GM23338 (cell line): ENCODE data around the gene VEGFC. TPM values are rescaled to one million over a fixed set of nuclear protein-coding genes. Genes with fewer than 3 reads are reported as not detected.

ENCODE experiments used
- ATAC-seq: fragments of 200-7000 bp; cut with Tn5 transposase; 3 replicates; pipeline ENCODE4 v1.9.1; 2020
- DNase-seq: peaks from one replicate; pipeline ENCODE4 v3.0.0-alpha.2; 2015; ENCODE audit warnings: low spot score
- H2AFZ ChIP-seq: fragments of 200-600 bp; sonication (generic); 2 replicates; pipeline ENCODE4 v1.8.0; 2016; ENCODE audit warnings: antibody characterized with exemption, mild to moderate bottlenecking, moderate library complexity
- H3F3A ChIP-seq: fragments of 200-600 bp; sonication (generic); replicated peaks from 2 replicates; pipeline ENCODE4 v1.8.0; 2017; ENCODE audit warnings: antibody characterized with exemption, mixed run types, low read depth
- H3K27ac ChIP-seq: fragments of 200-600 bp; sonication (generic); 2 replicates; pipeline ENCODE4 v1.6.1; 2016; ENCODE audit warnings: low read depth
- H3K27me3 ChIP-seq: fragments of 200-600 bp; sonication (generic); 2 replicates; pipeline ENCODE4 v1.8.0; 2016; ENCODE audit warnings: mild to moderate bottlenecking, mixed run types, moderate library complexity; ENCODE audit not compliant: insufficient read depth
- H3K36me3 ChIP-seq: fragments of 200-600 bp; sonication (generic); 2 replicates; pipeline ENCODE4 v1.8.0; 2016; ENCODE audit warnings: mild to moderate bottlenecking; ENCODE audit not compliant: insufficient read depth
- H3K4me1 ChIP-seq: fragments of 200-600 bp; sonication (generic); 2 replicates; pipeline ENCODE4 v1.8.0; 2016; ENCODE audit warnings: mild to moderate bottlenecking, moderate library complexity; ENCODE audit not compliant: insufficient read depth
- H3K4me2 ChIP-seq: fragments of 200-600 bp; sonication (generic); 2 replicates; pipeline ENCODE4 v1.7.1; 2017; ENCODE audit warnings: mixed run types
- H3K4me3 ChIP-seq: fragments of 200-600 bp; sonication (generic); 2 replicates; pipeline ENCODE4 v1.6.1; 2016; ENCODE audit warnings: mixed run types
- H3K79me2 ChIP-seq: fragments of 200-600 bp; sonication (generic); replicated peaks from 2 replicates; pipeline ENCODE4 v1.8.0; 2017; ENCODE audit warnings: mild to moderate bottlenecking; ENCODE audit not compliant: insufficient read depth
- H3K9me2 ChIP-seq: fragments of 200-600 bp; sonication (generic); 2 replicates; pipeline ENCODE4 v1.8.0; 2017; ENCODE audit not compliant: insufficient read depth
- H4K20me1 ChIP-seq: fragments of 200-600 bp; sonication (generic); replicated peaks from 2 replicates; pipeline ENCODE4 v1.8.0; 2017; ENCODE audit warnings: mild to moderate bottlenecking; ENCODE audit not compliant: insufficient read depth
- H3K27ac Mint-ChIP-seq: 2 replicates; pipeline ENCODE4 v1.8.0; 2020; ENCODE audit warnings: inconsistent platforms, mild to moderate bottlenecking, moderate library complexity, mixed read lengths
- H3K27me3 Mint-ChIP-seq: 3 replicates; pipeline ENCODE4 v1.8.0; 2022; ENCODE audit warnings: low read depth, mild to moderate bottlenecking, moderate library complexity, mixed read lengths, inconsistent platforms; ENCODE audit not compliant: insufficient read depth, poor library complexity
- H3K36me3 Mint-ChIP-seq: 3 replicates; pipeline ENCODE4 v1.8.0; 2021; ENCODE audit warnings: low read depth, mild to moderate bottlenecking, inconsistent platforms, moderate library complexity, mixed read lengths
- H3K4me1 Mint-ChIP-seq: 3 replicates; pipeline ENCODE4 v1.8.0; 2020; ENCODE audit warnings: mild to moderate bottlenecking, inconsistent platforms, mixed read lengths
- H3K4me3 Mint-ChIP-seq: 3 replicates; pipeline ENCODE4 v1.8.0; 2021; ENCODE audit warnings: moderate library complexity, mild to moderate bottlenecking, inconsistent platforms, mixed read lengths
- H3K9me3 Mint-ChIP-seq: 3 replicates; pipeline ENCODE4 v1.8.0; 2020; ENCODE audit warnings: moderate library complexity, mild to moderate bottlenecking, inconsistent platforms, mixed read lengths
- CREB1 ChIP-seq: fragments of 250-450 bp; sonication (Bioruptor Pico); IDR thresholded peaks from 2 replicates; pipeline ENCODE4 v1.5.0; 2020; ENCODE audit warnings: low read depth, mild to moderate bottlenecking, moderate library complexity
- CTCF ChIP-seq, 2 experiments: fragments of 200-600 bp in 1 of 2; sonication (generic) in 1 of 2; conservative IDR thresholded peaks; 2 replicates each; pipeline versions ENCODE4 v1.5.1 to v1.6.1; 2016 to 2017; ENCODE audit warnings: antibody characterized with exemption in 2 of 2, low read depth in 2 of 2, mild to moderate bottlenecking in 2 of 2, moderate library complexity in 1 of 2
- EZH2 ChIP-seq: fragments of 200-600 bp; sonication (generic); IDR thresholded peaks from one replicate; pipeline ENCODE4 v1.8.0; 2017; ENCODE audit warnings: antibody characterized with exemption, mild to moderate bottlenecking, low read depth; ENCODE audit not compliant: unreplicated experiment
- EZH2phosphoT487 ChIP-seq: fragments of 200-600 bp; sonication (generic); IDR thresholded peaks from one replicate; pipeline ENCODE4 v1.8.1; 2018; ENCODE audit warnings: antibody characterized with exemption; ENCODE audit not compliant: unreplicated experiment
- JUNB ChIP-seq: IDR thresholded peaks from one replicate; pipeline ENCODE4 v1.6.1; 2016; ENCODE audit warnings: antibody characterized with exemption; ENCODE audit not compliant: unreplicated experiment
- NANOG ChIP-seq: IDR thresholded peaks from 2 replicates; pipeline ENCODE4 v1.6.1; 2016; ENCODE audit warnings: antibody characterized with exemption, borderline replicate concordance
- POLR2AphosphoS5 ChIP-seq: IDR thresholded peaks from 2 replicates; pipeline ENCODE4 v1.6.1; 2016; ENCODE audit warnings: antibody characterized with exemption, low read depth
- REST ChIP-seq: IDR thresholded peaks from one replicate; pipeline ENCODE4 v1.6.1; 2018; ENCODE audit warnings: antibody characterized with exemption; ENCODE audit not compliant: unreplicated experiment
- STAT1 ChIP-seq: IDR thresholded peaks from one replicate; pipeline ENCODE4 v1.6.1; 2016; ENCODE audit warnings: antibody characterized with exemption; ENCODE audit not compliant: unreplicated experiment
- ZNF114 ChIP-seq: fragments of 250-450 bp; sonication (Bioruptor Pico); IDR thresholded peaks from 2 replicates; pipeline ENCODE4 v1.5.0; 2020; ENCODE audit warnings: mild to moderate bottlenecking, moderate library complexity
- ZNF462 ChIP-seq: fragments of 250-450 bp; sonication (Bioruptor Pico); IDR thresholded peaks from 2 replicates; pipeline ENCODE4 v1.5.0; 2020; ENCODE audit warnings: mild to moderate bottlenecking, moderate library complexity
- polyA plus RNA-seq: library from polyadenylated mRNA; unstranded; fragments of >200 nt; fragmentation: Nextera tagmentation; extraction: Ambion mirVana; gene quantifications from 2 replicates; pipeline ENCODE4 v1.2.1, GENCODE V29; 2016
- total RNA-seq: library from RNA; depleted of rRNA; stranded (reverse); fragments of >200 nt; shearing (Covaris generic); gene quantifications from 2 replicates; pipeline ENCODE4 v1.2.3, GENCODE V29; 2014

The VEGFC gene
- total and polyA plus RNA-seq, 2 experiments from 2014 or later, result 0.87 to 1.1 TPM

- no peak for TF ChIP-seq ZNF114 (CRISPR knock-in tag)
- no peak for TF ChIP-seq CTCF (conservative IDR thresholded peaks at IDR 0.05; ENCODE audit: low read depth in 2 of 2)
- TF ChIP-seq JUNB, result no peak
- no peak for TF ChIP-seq POLR2AphosphoS5
- TF ChIP-seq EZH2phosphoT487, result no peak
- no peak for TF ChIP-seq CREB1 (CRISPR knock-in tag)
- TF ChIP-seq NANOG, result no peak
Measured at GRCh38 chr4:176718881-176719280, 73.8 kb downstream of the VEGFC start (continued).

GRCh38 chr4:176717237-176717636, 75.5 kb downstream of the VEGFC start:
- Mint-ChIP-seq H3K27ac (no peak overlapping the region), H3K4me3 (no peak overlapping the region), H3K9me3 (peaks cover 9% of the 10 kb centered on the region), H3K4me1 (no peaks in the 10 kb centered on the region), H3K36me3 (peaks cover 4% of the 10 kb centered on the region; the same call in 1 of the 3 replicates), H3K27me3 (peaks cover 3% of the 10 kb centered on the region)
- Histone ChIP-seq H3K4me2 (no peak overlapping the region), H3K27me3 (no peaks in the 10 kb centered on the region), H3K4me1 (no peaks in the 10 kb centered on the region), H3K27ac (no peak overlapping the region), H3K4me3 (no peak overlapping the region), H3K36me3 (no peaks in the 10 kb centered on the region), H3F3A (no peaks in the 10 kb centered on the region), H3K9me2 (no peaks in the 10 kb centered on the region), H2AFZ (no peak overlapping the region), H4K20me1 (no peaks in the 10 kb centered on the region), H3K79me2 (no peaks in the 10 kb centered on the region)
- TF ChIP-seq REST (no peak), EZH2 (no peak), ZNF114 (CRISPR knock-in tag) (no peak), STAT1 (no peak), POLR2AphosphoS5 (no peak), NANOG (no peak), ZNF462 (CRISPR knock-in tag) (no peak)
- ATAC-seq (no peak), DNase-seq (no peak)
